ENCODE results near the gene DOCK11. TPM values are rescaled to one million over a fixed set of nuclear protein-coding genes. Genes with fewer than 3 reads are reported as not detected.

The DOCK11 gene
- total RNA-seq, 1 donor from 2014 or later, result 5.8 TPM

- Mint-ChIP-seq H3K27me3 (no peaks in the 10 kb centered on the region), H3K27ac (peak overlapping the region; percentile 89), H3K4me1 (ENCODE audit: low read depth) (peaks cover 9% of the 10 kb centered on the region), H3K9me3 (ENCODE audit: low read depth) (peaks cover 11% of the 10 kb centered on the region), H3K4me3 (ENCODE audit: low read depth) (peak overlapping the region; percentile 57), H3K36me3 (ENCODE audit: insufficient read depth) (no peaks in the 10 kb centered on the region)
- no peak for TF ChIP-seq CTCF (IDR thresholded peaks at IDR 0.05; ENCODE audit: unreplicated experiment)
- DNase-seq (ENCODE audit: low spot score, unreplicated experiment), result no peak
Measured at GRCh38 chrX:118726396-118726795, 230.8 kb downstream of the DOCK11 start.

GRCh38 chrX:118726887-118727685 is 231.5 kb downstream of the DOCK11 start, which contains the start of gene IL13RA1:
Gene IL13RA1, plus strand, starts transcription at chrX:118727606. Its CDS starts 33 bp downstream, at chrX:118727639.
- no peaks in the 10 kb centered on the region for H3K27me3 Mint-ChIP-seq
- TF ChIP-seq CTCF (IDR thresholded peaks at IDR 0.05; ENCODE audit: unreplicated experiment), result no peak
- DNase-seq (ENCODE audit: low spot score, unreplicated experiment), result peak; percentile 67
- peak within 1 kb of the TSS; percentile 78 for H3K4me3 Mint-ChIP-seq (ENCODE audit: low read depth)
- no peaks in the 10 kb centered on the region for H3K36me3 Mint-ChIP-seq (ENCODE audit: insufficient read depth)
- H3K9me3 Mint-ChIP-seq (ENCODE audit: low read depth), result peaks cover 8% of the 10 kb centered on the region
- peaks cover 9% of the 10 kb centered on the region for H3K4me1 Mint-ChIP-seq (ENCODE audit: low read depth)
- peak within 1 kb of the TSS; percentile 89 for H3K27ac Mint-ChIP-seq

- DNase-seq (ENCODE audit: low spot score, unreplicated experiment), result no peak
- no peak for TF ChIP-seq CTCF (IDR thresholded peaks at IDR 0.05; ENCODE audit: unreplicated experiment)
Measured at GRCh38 chrX:118727686-118728339, 232.2 kb downstream of the DOCK11 start.

GRCh38 chrX:118729042-118729652 is 233.5 kb downstream of the DOCK11 start:
- H3K27ac Mint-ChIP-seq, result no peak overlapping the region
- H3K27me3 Mint-ChIP-seq, result no peaks in the 10 kb centered on the region
- no peaks in the 10 kb centered on the region for H3K36me3 Mint-ChIP-seq (ENCODE audit: insufficient read depth)
- DNase-seq (ENCODE audit: low spot score, unreplicated experiment), result no peak
- H3K4me1 Mint-ChIP-seq (ENCODE audit: low read depth), result peaks cover 9% of the 10 kb centered on the region
- peak overlapping the region; percentile 78 for H3K4me3 Mint-ChIP-seq (ENCODE audit: low read depth)
- H3K9me3 Mint-ChIP-seq (ENCODE audit: low read depth), result peaks cover 13% of the 10 kb centered on the region
- no peak for TF ChIP-seq CTCF (IDR thresholded peaks at IDR 0.05; ENCODE audit: unreplicated experiment)

More at GRCh38 chrX:118727686-118728339, 232.2 kb downstream of the DOCK11 start:
- no peaks in the 10 kb centered on the region for H3K27me3 Mint-ChIP-seq
- peak overlapping the region; percentile 78 for H3K4me3 Mint-ChIP-seq (ENCODE audit: low read depth)
- peaks cover 9% of the 10 kb centered on the region for H3K4me1 Mint-ChIP-seq (ENCODE audit: low read depth)
- peaks cover 9% of the 10 kb centered on the region for H3K9me3 Mint-ChIP-seq (ENCODE audit: low read depth)
- H3K27ac Mint-ChIP-seq, result peak overlapping the region; percentile 89
- H3K36me3 Mint-ChIP-seq (ENCODE audit: insufficient read depth), result no peaks in the 10 kb centered on the region

Measured in progenitor cell of endocrine pancreas (in vitro differentiated cells).